Heart left ventricle (tissue), 16 donors: ENCODE data around the gene DUSP16. TPM values are rescaled to one million over a fixed set of nuclear protein-coding genes. Genes with fewer than 3 reads are reported as not detected.

Experiments
- ATAC-seq, 4 donors: fragments of 200-7000 bp; cut with Tn5 transposase; one replicate each; pipeline ENCODE4 v1.9.1; 2020 to 2022; ENCODE audit warnings: moderate library complexity in 4 of 4, mild to moderate bottlenecking in 3 of 4, moderate number of reproducible peaks in 1 of 4
- DNase-seq, 5 donors: peaks; one replicate each; pipeline ENCODE4 v3.0.0-alpha.2; 2020
- H3K27ac ChIP-seq, 12 donors: fragments of 200-600 bp; sonication (generic) in 4 of 12; one replicate each; pipeline versions ENCODE4 v1.5.0 to v1.8.0; 2016 to 2022; ENCODE audit warnings: mild to moderate bottlenecking in 2 of 12
- H3K27me3 ChIP-seq, 9 donors: fragments of 200-600 bp; sonication (generic) in 2 of 9; one replicate each; pipeline versions ENCODE4 v1.5.1 to v1.8.0; 2016 to 2022; ENCODE audit warnings: mild to moderate bottlenecking in 3 of 9
- H3K36me3 ChIP-seq, 9 donors: fragments of 200-600 bp; sonication (generic) in 2 of 9; one replicate each; pipeline versions ENCODE4 v1.5.0 to v1.8.0; 2018 to 2022; ENCODE audit warnings: mild to moderate bottlenecking in 2 of 9
- H3K4me1 ChIP-seq, 12 donors: fragments of 200-600 bp; sonication (generic) in 4 of 12; one replicate each; pipeline versions ENCODE4 v1.5.0 to v1.8.0; 2016 to 2022; ENCODE audit warnings: mild to moderate bottlenecking in 3 of 12
- H3K4me3 ChIP-seq, 12 donors: fragments of 200-600 bp; sonication (generic) in 4 of 12; one replicate each; pipeline versions ENCODE4 v1.5.0 to v1.8.0; 2017 to 2022; ENCODE audit warnings: mild to moderate bottlenecking in 9 of 12, moderate library complexity in 4 of 12
- H3K9me3 ChIP-seq, 12 donors: fragments of 200-600 bp; sonication (generic) in 4 of 12; one replicate each; pipeline versions ENCODE4 v1.5.0 to v1.8.0; 2016 to 2022; ENCODE audit warnings: mild to moderate bottlenecking in 1 of 12
- POLR2A ChIP-seq, 2 donors: fragments of 450-650 bp; IDR thresholded peaks; one replicate each; pipeline ENCODE4 v1.6.1; 2017; ENCODE audit warnings: antibody characterized with exemption in 2 of 2, mild to moderate bottlenecking in 2 of 2, moderate library complexity in 2 of 2
- WGBS, 4 donors: extraction: QIAGEN DNeasy Blood & Tissue Kit in 2 of 4; methylation state at CpG; one replicate each; pipeline versions ENCODE4 v1.1.5 to v1.1.7; 2013 to 2018; 5-methylcytosine and 5-hydroxymethylcytosine counted together
- intact Hi-C, 10 donors: fragments of 100-400 bp; cut with DNase I; formaldehyde crosslinking; loops; one replicate each; pipeline versions ENCODE4 v1.11.1 to v1.14.2; 2022
- polyA plus RNA-seq, 2 donors: library from polyadenylated mRNA; stranded (reverse); fragments of 200-250 nt; gene quantifications; one replicate each; pipeline ENCODE4 v1.2.3, GENCODE V29; 2013
- total RNA-seq, 9 donors: library from RNA; depleted of rRNA in 2 of 9; stranded (reverse); fragments of >200 nt in 2 of 9; fragmentation: NEBNext Ultra II Directional in 3 of 9; extraction: Animal tissue kit (Norgen Biotek cat#: 25700) in 3 of 9; gene quantifications; one replicate each; pipeline versions ENCODE4 v1.1.0 to v1.2.4, GENCODE V29; 2016 to 2023
- TF ChIP-seq, protein P1 (sequence below), 12 donors: fragments of 200-600 bp; sonication (generic) in 4 of 12; IDR thresholded peaks; one replicate each; pipeline versions ENCODE4 v1.5.0 to v1.8.0; 2018 to 2022; ENCODE audit warnings: antibody characterized with exemption in 12 of 12, mild to moderate bottlenecking in 5 of 12
- donor health status: ischemic (EF 13 %, LVEDD 7.1; RV severe dilation, severe dysfunction).
- donor health status: healthy with polysubstance abuse.
- donor health status: DM: no; HTN: yes; CAD: no.
- donor health status: DM: no; HTN: no; CAD: no.
- donor health status: ischemic (EF 25% LVEDD 6.9; RV normal size, moderate dysfunction).
- donor health status: ischemic (EF 25% LVEDD 5.7; RV mildly dilated, moderate dysfunction).
- donor health status: healthy.
- donor health status: DM: yes; HTN: yes; CAD: no.
- donor health status: ischemic (EF 35%, LVEDD 5.7; RV mildly dilated, moderate dysfunction).
- donor health status: nonischemic (EF 11% LVEDD 7.7; RV severe dilation, severe dysfunction).
- donor health status: DM: yes; HTN: yes; CAD: no.
- donor health status: PGD.
- donor health status: ischemic (EF 29% LVEDD 5.4; RV normal size, mild dysfunction).
- donor health status: nonischemic (EF 23%, LVEDD 6.1; RV moderate dilation, normal function).

Gene DUSP16
- total and polyA plus RNA-seq, 11 donors: 2.5 to 24.7 (median 15.1) TPM

DNA sequence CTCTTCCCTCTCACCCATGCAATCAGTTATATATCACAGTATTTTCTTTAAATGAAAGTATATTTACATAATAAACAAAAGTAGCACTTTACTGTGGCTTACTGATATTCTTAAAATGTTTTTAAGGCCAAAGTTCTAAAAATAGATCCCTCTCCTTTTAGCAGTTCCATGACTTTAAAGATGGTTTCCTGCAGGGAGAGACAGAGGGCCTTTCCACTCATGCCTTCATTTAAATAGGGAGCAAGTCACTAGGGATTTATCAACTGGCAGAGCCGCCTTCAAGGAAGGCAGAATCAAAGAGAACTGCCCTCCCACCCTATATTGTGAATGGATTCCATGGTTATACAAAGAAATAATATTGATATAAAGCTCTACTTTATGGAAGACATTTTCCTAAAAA, 55.5 kb downstream of the DUSP16 start:
- H3K27ac ChIP-seq: peak overlapping the region in 11 of 12 donors; percentile 56 to 86 (median 74)
- DNase-seq (no peak), ATAC-seq (peak in 1 of 4 donors; percentile 31)
- intact Hi-C loops: loop anchor here in 6 of 10 donors (5.0 to 10.0 kb wide), 4 partner anchors 35 to 210 kb away; partner anchors contain the start of genes DUSP16 (in 6 of the 6) and CDKN1B (in 1 of the 6)
- TF ChIP-seq POLR2A (IDR thresholded peaks at IDR 0.05): no peak
- TF ChIP-seq, protein P1, sequence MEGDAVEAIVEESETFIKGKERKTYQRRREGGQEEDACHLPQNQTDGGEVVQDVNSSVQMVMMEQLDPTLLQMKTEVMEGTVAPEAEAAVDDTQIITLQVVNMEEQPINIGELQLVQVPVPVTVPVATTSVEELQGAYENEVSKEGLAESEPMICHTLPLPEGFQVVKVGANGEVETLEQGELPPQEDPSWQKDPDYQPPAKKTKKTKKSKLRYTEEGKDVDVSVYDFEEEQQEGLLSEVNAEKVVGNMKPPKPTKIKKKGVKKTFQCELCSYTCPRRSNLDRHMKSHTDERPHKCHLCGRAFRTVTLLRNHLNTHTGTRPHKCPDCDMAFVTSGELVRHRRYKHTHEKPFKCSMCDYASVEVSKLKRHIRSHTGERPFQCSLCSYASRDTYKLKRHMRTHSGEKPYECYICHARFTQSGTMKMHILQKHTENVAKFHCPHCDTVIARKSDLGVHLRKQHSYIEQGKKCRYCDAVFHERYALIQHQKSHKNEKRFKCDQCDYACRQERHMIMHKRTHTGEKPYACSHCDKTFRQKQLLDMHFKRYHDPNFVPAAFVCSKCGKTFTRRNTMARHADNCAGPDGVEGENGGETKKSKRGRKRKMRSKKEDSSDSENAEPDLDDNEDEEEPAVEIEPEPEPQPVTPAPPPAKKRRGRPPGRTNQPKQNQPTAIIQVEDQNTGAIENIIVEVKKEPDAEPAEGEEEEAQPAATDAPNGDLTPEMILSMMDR (IDR thresholded peaks at IDR 0.05): peak in 1 of 12 donors; percentile 7
- peaks cover 6 to 66% (median 44%) of the 10 kb centered on the region in 12 donors for H3K4me1 ChIP-seq
- no peaks in the 10 kb centered on the region for H3K36me3 ChIP-seq
- H3K9me3 ChIP-seq: no peaks in the 10 kb centered on the region
- no peaks in the 10 kb centered on the region for H3K27me3 ChIP-seq
- WGBS, 4 donors: 39 to 54% (median 43%) methylated on average over 1 of the region's 1 CpG
- H3K4me3 ChIP-seq: no peak overlapping the region

DNA sequence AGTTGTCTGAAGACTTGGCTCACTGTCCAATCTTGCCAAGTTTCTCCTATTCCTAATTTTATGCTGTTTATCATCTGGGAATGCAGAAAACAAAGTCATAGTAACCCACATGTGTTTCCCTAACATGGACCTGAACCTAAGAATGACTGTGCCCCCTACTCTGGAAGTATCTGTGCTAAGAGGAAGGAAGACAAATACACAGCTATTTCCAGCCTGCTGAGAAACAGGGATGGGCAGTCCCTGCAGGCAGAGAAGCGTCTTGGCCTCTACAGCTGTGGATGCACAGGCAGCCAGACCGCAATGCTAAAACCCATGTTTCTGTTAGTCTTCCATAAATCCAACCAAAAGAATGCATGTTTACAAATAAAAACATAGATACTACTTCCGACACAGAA, 56.2 kb downstream of the DUSP16 start:
- intact Hi-C loops: loop anchor here in 7 of 10 donors (1.0 to 10.0 kb wide), 5 partner anchors 36 to 211 kb away; partner anchors contain the start of genes DUSP16 (in 7 of the 7) and CDKN1B (in 1 of the 7)
- no peak for TF ChIP-seq POLR2A (IDR thresholded peaks at IDR 0.05)
- TF ChIP-seq, protein P1 (IDR thresholded peaks at IDR 0.05): peak in 1 of 12 donors; percentile 11
- ATAC-seq (peak; percentile 60 to 74 (median 72)), DNase-seq (peak in 3 of 5 donors; percentile 27 to 43 (median 32))
- peaks cover 6 to 63% (median 42%) of the 10 kb centered on the region in 12 donors for H3K4me1 ChIP-seq
- H3K27ac ChIP-seq: peak overlapping the region; percentile 29 to 86 (median 72)
- H3K27me3 ChIP-seq: no peaks in the 10 kb centered on the region
- peak overlapping the region in 9 of 12 donors; percentile 22 to 49 (median 32) for H3K4me3 ChIP-seq
- no peaks in the 10 kb centered on the region for H3K9me3 ChIP-seq
- H3K36me3 ChIP-seq: no peaks in the 10 kb centered on the region
- 28 to 43% (median 35%) methylated on average over 3 of the region's 3 CpGs for WGBS, 4 donors

DNA sequence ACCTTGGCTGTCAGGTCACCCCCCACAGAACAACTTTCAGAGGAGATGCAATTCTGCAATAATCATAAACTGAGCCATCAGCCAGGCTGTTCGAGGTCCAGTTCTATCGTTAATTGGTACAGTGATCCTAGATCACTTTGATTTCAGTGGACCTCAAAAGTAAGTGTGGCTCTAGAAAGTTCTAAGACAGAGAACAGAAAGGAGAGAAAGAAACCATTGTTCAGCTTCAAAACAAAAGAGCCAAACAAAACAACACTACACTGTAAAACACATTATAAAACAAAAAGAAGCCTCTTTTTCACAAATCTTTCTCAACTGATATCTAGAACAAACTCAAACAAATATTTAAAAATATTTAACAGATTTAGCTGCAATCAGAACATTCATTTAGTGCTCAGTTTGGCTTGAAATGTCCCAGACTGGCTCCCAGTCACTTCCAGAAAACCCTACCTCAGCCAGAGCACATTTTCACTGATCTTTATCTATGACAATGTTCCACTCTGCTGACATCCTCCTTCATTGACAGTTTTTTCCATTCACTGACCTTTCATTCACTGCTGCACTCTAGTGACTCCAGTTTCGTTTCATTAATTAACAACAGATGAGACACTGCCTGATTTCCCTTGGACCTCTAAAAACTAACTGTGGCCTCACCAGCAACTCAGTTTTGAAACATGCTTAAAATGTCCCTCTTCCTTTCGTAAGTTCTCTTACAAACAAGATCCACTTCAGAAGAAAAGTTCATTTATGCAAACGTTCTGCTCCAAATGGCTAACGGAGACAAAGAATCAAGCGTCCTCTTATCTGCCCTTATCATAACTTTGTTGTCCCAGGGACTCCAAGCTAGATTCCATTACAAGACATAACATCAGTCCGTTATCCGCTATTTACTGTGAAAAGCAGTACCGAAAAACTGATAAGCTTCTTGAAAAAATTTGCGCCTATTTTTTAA, 56.8 kb downstream of the DUSP16 start:
- Histone ChIP-seq H3K4me3 (peak overlapping the region in 9 of 12 donors; percentile 22 to 49 (median 32)), H3K36me3 (peaks cover 0 to 2% (median 0%) of the 10 kb centered on the region in 9 donors), H3K4me1 (peaks cover 6 to 65% (median 44%) of the 10 kb centered on the region in 12 donors), H3K27me3 (no peaks in the 10 kb centered on the region), H3K9me3 (no peaks in the 10 kb centered on the region), H3K27ac (peak overlapping the region; percentile 29 to 86 (median 72))
- intact Hi-C loops: loop anchor here in 7 of 10 donors (1.0 to 10.0 kb wide), 5 partner anchors 36 to 211 kb away; partner anchors contain the start of genes DUSP16 (in 7 of the 7) and CDKN1B (in 1 of the 7)
- TF ChIP-seq, protein P1 (IDR thresholded peaks at IDR 0.05): no peak
- no peak for TF ChIP-seq POLR2A (IDR thresholded peaks at IDR 0.05)
- WGBS, 4 donors: 19 to 28% (median 22%) methylated on average over 11 of the region's 11 CpGs
- DNase-seq (no peak), ATAC-seq (peak; percentile 55 to 86 (median 83))
